ENCODE data around the gene ST7L. TPM values are rescaled to one million over a fixed set of nuclear protein-coding genes. Genes with fewer than 3 reads are reported as not detected.

Gene ST7L
- total RNA-seq, 3 donors from 2014 or later (not counting 1 experiment from before 2014, with no cell fraction given) = 23.5 to 32.3 (median 30.1) TPM

GRCh38 chr1:112505878-112506277 is 113.1 kb downstream of the ST7L start:
- TF ChIP-seq, protein P1, sequence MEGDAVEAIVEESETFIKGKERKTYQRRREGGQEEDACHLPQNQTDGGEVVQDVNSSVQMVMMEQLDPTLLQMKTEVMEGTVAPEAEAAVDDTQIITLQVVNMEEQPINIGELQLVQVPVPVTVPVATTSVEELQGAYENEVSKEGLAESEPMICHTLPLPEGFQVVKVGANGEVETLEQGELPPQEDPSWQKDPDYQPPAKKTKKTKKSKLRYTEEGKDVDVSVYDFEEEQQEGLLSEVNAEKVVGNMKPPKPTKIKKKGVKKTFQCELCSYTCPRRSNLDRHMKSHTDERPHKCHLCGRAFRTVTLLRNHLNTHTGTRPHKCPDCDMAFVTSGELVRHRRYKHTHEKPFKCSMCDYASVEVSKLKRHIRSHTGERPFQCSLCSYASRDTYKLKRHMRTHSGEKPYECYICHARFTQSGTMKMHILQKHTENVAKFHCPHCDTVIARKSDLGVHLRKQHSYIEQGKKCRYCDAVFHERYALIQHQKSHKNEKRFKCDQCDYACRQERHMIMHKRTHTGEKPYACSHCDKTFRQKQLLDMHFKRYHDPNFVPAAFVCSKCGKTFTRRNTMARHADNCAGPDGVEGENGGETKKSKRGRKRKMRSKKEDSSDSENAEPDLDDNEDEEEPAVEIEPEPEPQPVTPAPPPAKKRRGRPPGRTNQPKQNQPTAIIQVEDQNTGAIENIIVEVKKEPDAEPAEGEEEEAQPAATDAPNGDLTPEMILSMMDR (IDR thresholded peaks at IDR 0.05) = no peak
- no peaks in the 10 kb centered on the region for H3K36me3 Mint-ChIP-seq
- ATAC-seq (no peak), DNase-seq (no peak)
- no peaks in the 10 kb centered on the region for H3K9me3 Mint-ChIP-seq
- no peak overlapping the region for H3K4me3 ChIP-seq (ENCODE audit: low read length)
- intact Hi-C loops (cut with micrococcal nuclease) = loop anchor here (10.0 kb wide), 1 partner anchor 299 kb away; no protein-coding TSS in a partner anchor
- no peaks in the 10 kb centered on the region for H3K9me3 ChIP-seq (ENCODE audit: control insufficient read depth, insufficient read depth, low read length)
- 82% methylated on average over 3 of the region's 3 CpGs for WGBS (ENCODE audit: insufficient coverage)
- peaks cover 0 to 8% of the 10 kb centered on the region in 2 donors for H3K4me1 Mint-ChIP-seq
- peaks cover 32% of the 10 kb centered on the region for H3K27me3 ChIP-seq (ENCODE audit: control insufficient read depth, insufficient read depth, low read length)
- no peak overlapping the region for H3K27ac ChIP-seq (ENCODE audit: low read length)
- no peaks in the 10 kb centered on the region for H3K36me3 ChIP-seq (ENCODE audit: control insufficient read depth, insufficient read depth, low read length)
- H3K4me1 ChIP-seq (ENCODE audit: control insufficient read depth, insufficient read depth, low read length) = peaks cover 24% of the 10 kb centered on the region
- H3K27ac Mint-ChIP-seq = no peak overlapping the region
- no peak overlapping the region for H3K4me3 Mint-ChIP-seq
- H3K27me3 Mint-ChIP-seq (ENCODE audit: low read depth in 2 of 2) = peaks cover 51 to 55% of the 10 kb centered on the region in 2 donors

DNA sequence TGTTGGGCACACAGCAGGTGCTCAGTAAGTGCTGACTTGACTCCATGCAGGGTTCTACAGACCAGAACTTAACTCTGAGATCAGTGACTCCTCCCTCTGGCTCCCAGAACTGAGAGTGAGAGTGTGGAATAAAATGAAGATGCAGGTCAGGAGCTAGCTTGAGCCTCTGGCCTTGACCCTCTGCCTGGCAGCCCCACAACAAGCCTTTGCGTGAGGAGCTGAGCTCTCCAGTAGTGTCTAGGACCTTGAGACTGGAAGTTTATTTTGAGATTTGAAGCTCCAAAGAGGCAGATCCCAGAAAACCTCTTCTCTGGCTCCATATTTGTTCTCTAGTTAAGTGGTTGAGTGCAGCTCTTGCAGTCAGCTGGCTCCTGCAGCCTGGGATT is 113.5 kb downstream of the ST7L start:
- 90% methylated on average over 1 of the region's 1 CpG for WGBS (ENCODE audit: insufficient coverage)
- TF ChIP-seq, protein P1 (IDR thresholded peaks at IDR 0.05) = no peak

GRCh38 chr1:112504661-112505399 is 114.1 kb downstream of the ST7L start:
- H3K4me1 Mint-ChIP-seq = peaks cover 0 to 8% of the 10 kb centered on the region in 2 donors
- intact Hi-C loops (cut with micrococcal nuclease) = loop anchor here (5.0 to 10.0 kb wide), 2 partner anchors 202 to 300 kb away; partner anchors contain the start of gene RHOC
- DNase-seq (no peak), ATAC-seq (no peak)
- TF ChIP-seq, protein P1 (IDR thresholded peaks at IDR 0.05) = no peak
- H3K9me3 Mint-ChIP-seq = no peaks in the 10 kb centered on the region
- Histone ChIP-seq H3K9me3 (ENCODE audit: control insufficient read depth, insufficient read depth, low read length) (no peaks in the 10 kb centered on the region), H3K4me3 (ENCODE audit: low read length) (no peak overlapping the region), H3K27me3 (ENCODE audit: control insufficient read depth, insufficient read depth, low read length) (peaks cover 41% of the 10 kb centered on the region), H3K27ac (ENCODE audit: low read length) (no peak overlapping the region), H3K36me3 (ENCODE audit: control insufficient read depth, insufficient read depth, low read length) (no peaks in the 10 kb centered on the region), H3K4me1 (ENCODE audit: control insufficient read depth, insufficient read depth, low read length) (peaks cover 24% of the 10 kb centered on the region)
- H3K27me3 Mint-ChIP-seq (ENCODE audit: low read depth in 2 of 2) = peaks cover 45 to 50% of the 10 kb centered on the region in 2 donors
- no peaks in the 10 kb centered on the region for H3K36me3 Mint-ChIP-seq
- no peak overlapping the region for H3K27ac Mint-ChIP-seq
- 77% methylated on average over 4 of the region's 6 CpGs for WGBS (ENCODE audit: insufficient coverage)
- no peak overlapping the region for H3K4me3 Mint-ChIP-seq

More for the DNA sequence above, 113.5 kb downstream of the ST7L start:
- intact Hi-C loops (cut with micrococcal nuclease) = loop anchor here (10.0 kb wide), 1 partner anchor 299 kb away; no protein-coding TSS in a partner anchor
- Mint-ChIP-seq H3K4me1 (peaks cover 0 to 8% of the 10 kb centered on the region in 2 donors), H3K27me3 (ENCODE audit: low read depth in 2 of 2) (peaks cover 49 to 53% of the 10 kb centered on the region in 2 donors), H3K9me3 (no peaks in the 10 kb centered on the region), H3K4me3 (no peak overlapping the region), H3K27ac (no peak overlapping the region), H3K36me3 (no peaks in the 10 kb centered on the region)
- Histone ChIP-seq H3K27ac (ENCODE audit: low read length) (no peak overlapping the region), H3K27me3 (ENCODE audit: control insufficient read depth, insufficient read depth, low read length) (peaks cover 36% of the 10 kb centered on the region), H3K4me1 (ENCODE audit: control insufficient read depth, insufficient read depth, low read length) (peaks cover 24% of the 10 kb centered on the region), H3K9me3 (ENCODE audit: control insufficient read depth, insufficient read depth, low read length) (no peaks in the 10 kb centered on the region), H3K36me3 (ENCODE audit: control insufficient read depth, insufficient read depth, low read length) (no peaks in the 10 kb centered on the region), H3K4me3 (ENCODE audit: low read length) (no peak overlapping the region)
- DNase-seq = no peak
- no peak for ATAC-seq

Measured in natural killer cell (primary cell).